HepG2 (cell line): ENCODE results near the gene CUEDC2. TPM values are rescaled to one million over a fixed set of nuclear protein-coding genes. Genes with fewer than 3 reads are reported as not detected.

Experiments
- ATF2 ChIP-seq: sonication (generic); formaldehyde crosslinking; IDR thresholded peaks from 2 replicates; pipeline ENCODE4 v1.4.0; 2020; ENCODE audit warnings: missing genetic modification reagents
- CREB1 ChIP-seq, 2 experiments: fragments of 450-650 bp in 1 of 2; IDR thresholded peaks; 2 replicates each; pipeline ENCODE4 v1.6.1; 2016 to 2017; ENCODE audit warnings: control low read depth in 1 of 2, mild to moderate bottlenecking in 1 of 2, missing compliant biosample characterization in 1 of 2, missing genetic modification characterization in 1 of 2
- CREM ChIP-seq, 2 experiments: sonication (generic) in 1 of 2; formaldehyde crosslinking in 1 of 2; IDR thresholded peaks; 2 replicates each; pipeline versions ENCODE4 v1.4.0 to v1.6.1; 2016 to 2020; ENCODE audit warnings: antibody characterized with exemption in 1 of 2, mild to moderate bottlenecking in 1 of 2, missing genetic modification reagents in 1 of 2
- ERF ChIP-seq: IDR thresholded peaks from 2 replicates; pipeline ENCODE4 v1.6.1; 2018; ENCODE audit warnings: missing biosample characterization, missing genetic modification reagents
- HCFC1 ChIP-seq: fragments of 150-350 bp; IDR thresholded peaks from 2 replicates; pipeline ENCODE4 v1.6.1; 2014; ENCODE audit warnings: low read depth, low read length
- HDAC1 ChIP-seq: sonication (generic); formaldehyde crosslinking; IDR thresholded peaks from 2 replicates; pipeline ENCODE4 v1.5.1; 2020; ENCODE audit warnings: mild to moderate bottlenecking, missing genetic modification reagents
- HNRNPLL ChIP-seq: fragments of 200-400 bp; formaldehyde crosslinking; IDR thresholded peaks from 2 replicates; pipeline ENCODE4 v1.6.1; 2017; ENCODE audit warnings: mild to moderate bottlenecking, low read depth, low read length; ENCODE audit not compliant: poor library complexity, severe bottlenecking
- MIXL1 ChIP-seq: IDR thresholded peaks from 2 replicates; pipeline ENCODE4 v1.6.1; 2016
- PAX8 ChIP-seq: sonication (generic); formaldehyde crosslinking; IDR thresholded peaks from 2 replicates; pipeline ENCODE4 v1.8.0; 2022; ENCODE audit warnings: mild to moderate bottlenecking, missing genetic modification reagents, borderline replicate concordance
- PHF8 ChIP-seq: sonication (generic); formaldehyde crosslinking; IDR thresholded peaks from 2 replicates; pipeline ENCODE4 v1.5.0; 2020; ENCODE audit warnings: missing genetic modification reagents
- PITX1 ChIP-seq: sonication (generic); formaldehyde crosslinking; IDR thresholded peaks from 2 replicates; pipeline ENCODE4 v1.5.1; 2020; ENCODE audit warnings: mild to moderate bottlenecking, missing genetic modification reagents
- POLR2A ChIP-seq, 2 experiments: IDR thresholded peaks; 2 replicates each; pipeline ENCODE4 v1.6.1; 2011; ENCODE audit warnings: low read depth in 2 of 2, low read length in 2 of 2, mild to moderate bottlenecking in 1 of 2, moderate library complexity in 1 of 2; ENCODE audit not compliant: insufficient read depth in 1 of 2
- POLR2AphosphoS5 ChIP-seq: IDR thresholded peaks from 2 replicates; pipeline ENCODE4 v1.6.1; 2012; ENCODE audit warnings: low read depth, low read length
- PPARG ChIP-seq: conservative IDR thresholded peaks from 2 replicates; pipeline ENCODE4 v1.6.1; 2016; ENCODE audit warnings: missing biosample characterization, missing genetic modification reagents
- SMC3 ChIP-seq: IDR thresholded peaks from 2 replicates; pipeline ENCODE4 v1.6.1; 2011; ENCODE audit warnings: low read length, improper control_type of control experiment
- SP1 ChIP-seq, 2 experiments: fragments of 450-650 bp in 1 of 2; sonication (generic) in 1 of 2; formaldehyde crosslinking in 1 of 2; IDR thresholded peaks; 2 replicates each; pipeline versions ENCODE4 v1.4.0 to v1.6.1; 2016 to 2020; ENCODE audit warnings: missing genetic modification reagents in 1 of 2
- SP5 ChIP-seq: IDR thresholded peaks from 2 replicates; pipeline ENCODE4 v1.6.1; 2016; ENCODE audit warnings: low read depth, borderline replicate concordance
- TFDP2 ChIP-seq: sonication (generic); formaldehyde crosslinking; IDR thresholded peaks from 2 replicates; pipeline ENCODE4 v1.4.0; 2020; ENCODE audit warnings: missing genetic modification reagents
- TSC22D2 ChIP-seq: sonication (generic); formaldehyde crosslinking; IDR thresholded peaks from 2 replicates; pipeline ENCODE4 v1.5.1; 2020; ENCODE audit warnings: missing genetic modification reagents, mild to moderate bottlenecking, borderline replicate concordance
- YY1 ChIP-seq: IDR thresholded peaks from 2 replicates; pipeline ENCODE4 v1.6.1; 2011; ENCODE audit warnings: low read length, low read depth, moderate library complexity, mild to moderate bottlenecking; ENCODE audit not compliant: insufficient read depth, insufficient replicate concordance
- ZBTB25 ChIP-seq: IDR thresholded peaks from 2 replicates; pipeline ENCODE4 v1.6.1; 2018; ENCODE audit warnings: missing genetic modification reagents
- ZBTB7B ChIP-seq: sonication (generic); formaldehyde crosslinking; IDR thresholded peaks from 2 replicates; pipeline ENCODE4 v1.4.0; 2020; ENCODE audit warnings: missing genetic modification reagents
- ZNF12 ChIP-seq: sonication (generic); formaldehyde crosslinking; IDR thresholded peaks from 2 replicates; pipeline ENCODE4 v1.5.0; 2020; ENCODE audit warnings: missing genetic modification reagents
- ZNF33A ChIP-seq: sonication (generic); formaldehyde crosslinking; IDR thresholded peaks from 2 replicates; pipeline ENCODE4 v1.5.1; 2020; ENCODE audit warnings: missing genetic modification reagents, mild to moderate bottlenecking, moderate library complexity, borderline replicate concordance
- ZNF430 ChIP-seq: sonication (generic); formaldehyde crosslinking; IDR thresholded peaks from 2 replicates; pipeline ENCODE4 v1.9.0; 2021; ENCODE audit warnings: mild to moderate bottlenecking, missing genetic modification reagents
- ZNF550 ChIP-seq: sonication (generic); formaldehyde crosslinking; IDR thresholded peaks from 2 replicates; pipeline ENCODE4 v1.4.0; 2020; ENCODE audit warnings: mild to moderate bottlenecking, missing genetic modification reagents, borderline replicate concordance
- ZSCAN20 ChIP-seq: sonication (generic); formaldehyde crosslinking; IDR thresholded peaks from 2 replicates; pipeline ENCODE4 v1.4.0; 2020; ENCODE audit warnings: missing genetic modification reagents, mild to moderate bottlenecking, borderline replicate concordance
- polyA plus RNA-seq, 8 experiments: library from polyadenylated mRNA; depleted of rRNA in 3 of 8; stranded (reverse) in 7 of 8; unstranded in 1 of 8; fragments of >200 nt; fragmentation: Illumina TruSeq in 4 of 8; extraction: Trizol in 4 of 8; gene quantifications; 2 replicates each; pipeline versions ENCODE4 v1.2.1 to v1.2.3, GENCODE V29; 2011 to 2016; ENCODE audit warnings: low read depth in 4 of 8, missing spikeins in 1 of 8, mixed read lengths in 1 of 8; ENCODE audit not compliant: insufficient read depth in 1 of 8
- total RNA-seq, 5 experiments: library from RNA; depleted of rRNA; stranded (reverse); fragments of >200 nt; fragmentation: Illumina TruSeq; extraction: Trizol; gene quantifications; 2 replicates each; pipeline ENCODE4 v1.2.3, GENCODE V29; 2016; ENCODE audit warnings: low read depth in 1 of 5

The CUEDC2 gene
- total and polyA plus RNA-seq, 2 of the 13 experiments (the other 11 are each of a cell fraction or from before 2014, with no cell fraction given): 13.1 to 18.4 TPM

- TF ChIP-seq HNRNPLL (peak; percentile 59), SP5 (CRISPR knock-in tag) (peak; percentile 43; the same call in 1 of the 2 replicates), ERF (0 out of 2 replicates have a peak, but pooled peaks have one; percentile 44), CREM (IDR thresholded peaks at IDR 0.05) (peak; percentile 85), CREM (CRISPR knock-in tag; IDR thresholded peaks at IDR 0.05) (no peak), ZBTB25 (no peak), ATF2 (CRISPR knock-in tag) (no peak; the same call in 1 of the 2 replicates), TSC22D2 (CRISPR knock-in tag) (0 out of 2 replicates have a peak, but pooled peaks have one; percentile 5), YY1 (peak; percentile 46), TFDP2 (CRISPR knock-in tag) (peak; percentile 59; the same call in 1 of the 2 replicates), SP1 (IDR thresholded peaks at IDR 0.05) (peak; percentile 85), SP1 (CRISPR knock-in tag; IDR thresholded peaks at IDR 0.05) (peak; percentile 100), PHF8 (peak; percentile 16; the same call in 1 of the 2 replicates), POLR2AphosphoS5 (peak; percentile 61), ZNF550 (CRISPR knock-in tag) (no peak), CREB1 (IDR thresholded peaks at IDR 0.05) (peak; percentile 78), CREB1 (CRISPR knock-in tag; IDR thresholded peaks at IDR 0.05) (peak; percentile 89), ZBTB7B (CRISPR knock-in tag) (peak; percentile 0; the same call in 1 of the 2 replicates), POLR2A (IDR thresholded peaks at IDR 0.05; ENCODE audit: insufficient read depth in 1 of 2, low read depth in 2 of 2, low read length in 2 of 2) (peak in 1 of 2 experiments; percentile 54; a peak in 1 of 4 replicates), PPARG (no peak), ZNF12 (CRISPR knock-in tag) (no peak), ZNF430 (CRISPR knock-in tag) (0 out of 2 replicates have a peak, but pooled peaks have one; percentile 39), MIXL1 (CRISPR knock-in tag) (no peak), SMC3 (no peak), ZSCAN20 (CRISPR knock-in tag) (0 out of 2 replicates have a peak, but pooled peaks have one; percentile 42), HCFC1 (no peak), PITX1 (CRISPR knock-in tag) (0 out of 2 replicates have a peak, but pooled peaks have one; percentile 17), PAX8 (CRISPR knock-in tag) (no peak), HDAC1 (CRISPR knock-in tag) (peak; percentile 15; the same call in 1 of the 2 replicates), ZNF33A (CRISPR knock-in tag) (0 out of 2 replicates have a peak, but pooled peaks have one; percentile 36)
Measured at GRCh38 chr10:102395400-102396316, 36.7 kb downstream of the CUEDC2 start, which contains the start of gene NFKB2 (continued).
